A673 (cell line): ENCODE measurements around the gene RHEX. TPM values are rescaled to one million over a fixed set of nuclear protein-coding genes. Genes with fewer than 3 reads are reported as not detected.

ENCODE experiments used
- BruUV-seq: library from RNA; stranded (reverse); fragments of 400-500 nt; replicated peaks from 2 replicates; lab custom pipeline; 2021; lab: Mats Ljungman, UMichigan
- CTCF ChIA-PET: fragments of 300-600 bp; sonication (Branson Sonifier 250); formaldehyde crosslinking; loops from one replicate; lab custom pipeline; 2022; ENCODE audit warnings: antibody characterized with exemption; lab: Charles Lee
- POLR2A ChIA-PET: fragments of 300-600 bp; sonication (Branson Sonifier 250); formaldehyde crosslinking; loops from one replicate; lab custom pipeline; 2022; ENCODE audit warnings: antibody characterized with exemption; ENCODE audit not compliant: low non-redundant PET; lab: Charles Lee
- DNase-seq: peaks from one replicate; pipeline ENCODE4 v3.0.0-alpha.2; 2015; ENCODE audit warnings: low spot score
- H3K27ac ChIP-seq: fragments of 200-600 bp; sonication (generic); 2 replicates; pipeline ENCODE4 v1.5.1; 2016; ENCODE audit warnings: mixed run types, low read depth, mild to moderate bottlenecking, mixed read lengths, antibody characterized with exemption, low read length; ENCODE audit not compliant: poor library complexity, severe bottlenecking
- H3K27me3 ChIP-seq: fragments of 200-600 bp; sonication (generic); replicated peaks from 2 replicates; pipeline ENCODE4 v1.6.1; 2017; ENCODE audit warnings: mixed run types, low read depth, mild to moderate bottlenecking, mixed read lengths, antibody characterized with exemption, low read length; ENCODE audit not compliant: insufficient read depth, poor library complexity
- H3K36me3 ChIP-seq: fragments of 200-600 bp; sonication (generic); 2 replicates; pipeline ENCODE4 v1.6.1; 2016; ENCODE audit warnings: mixed run types, mild to moderate bottlenecking, mixed read lengths, antibody characterized with exemption, low read length; ENCODE audit not compliant: insufficient read depth, poor library complexity, severe bottlenecking
- H3K4me1 ChIP-seq: fragments of 200-600 bp; sonication (generic); 2 replicates; pipeline ENCODE4 v1.6.1; 2017; ENCODE audit warnings: mixed run types, mild to moderate bottlenecking, mixed read lengths, antibody characterized with exemption, low read length; ENCODE audit not compliant: insufficient read depth, poor library complexity, severe bottlenecking
- H3K4me3 ChIP-seq: fragments of 200-600 bp; sonication (generic); 2 replicates; pipeline ENCODE4 v1.5.1; 2016; ENCODE audit warnings: low read depth, mixed run types, mild to moderate bottlenecking, mixed read lengths, low read length; ENCODE audit not compliant: poor library complexity, severe bottlenecking
- H3K9me3 ChIP-seq: fragments of 200-600 bp; sonication (generic); 2 replicates; pipeline ENCODE4 v1.6.1; 2016; ENCODE audit warnings: mixed run types, low read depth, mild to moderate bottlenecking, mixed read lengths, antibody characterized with exemption, low read length; ENCODE audit not compliant: poor library complexity, severe bottlenecking
- CTCF ChIP-seq: fragments of 300-800, 200-600 bp; sonication (generic); conservative IDR thresholded peaks from 2 replicates; pipeline ENCODE4 v1.5.1; 2017; ENCODE audit warnings: low read depth, mild to moderate bottlenecking, antibody characterized with exemption, low read length, moderate library complexity, mixed read lengths
- EZH2 ChIP-seq: fragments of 200-600 bp; sonication (generic); IDR thresholded peaks from 2 replicates; pipeline ENCODE4 v1.6.1; 2017; ENCODE audit warnings: borderline replicate concordance, low read depth, mild to moderate bottlenecking, mixed read lengths, antibody characterized with exemption, low read length; ENCODE audit not compliant: poor library complexity, severe bottlenecking
- intact Hi-C: fragments of 100-400 bp; cut with micrococcal nuclease; formaldehyde crosslinking; loops from one replicate; pipeline ENCODE4 v1.10.0; 2022; ENCODE audit not compliant: unreplicated experiment
- total RNA-seq: library from RNA; stranded (reverse); gene quantifications from 2 replicates; pipeline ENCODE4 v1.2.3, GENCODE V29; 2021

RHEX gene
- total RNA-seq, 1 experiment from 2014 or later = not detected

DNA sequence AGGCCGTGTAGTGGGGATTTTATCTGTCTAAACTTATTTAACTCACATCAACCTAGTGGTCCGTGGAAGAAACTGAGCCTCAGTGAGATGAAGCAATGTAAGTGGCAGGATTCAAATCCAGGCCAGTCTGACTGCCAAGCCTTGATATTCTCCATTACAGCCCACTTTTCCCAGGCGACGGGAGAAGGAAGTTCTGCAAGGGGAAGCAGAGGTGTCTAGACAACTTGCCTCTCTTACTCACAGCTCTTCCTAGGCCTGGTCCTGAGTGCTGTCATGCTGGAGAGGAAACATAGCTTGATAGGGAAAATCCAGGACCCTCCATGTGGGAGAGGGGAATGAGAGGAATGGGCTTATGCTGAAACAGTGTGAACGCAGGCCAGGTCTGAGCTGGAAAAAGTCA lies 38.4 kb upstream of the RHEX start:
- DNase-seq = no peak
- no TSS peak for BruUV-seq
- Histone ChIP-seq H3K4me3 (no peak overlapping the region), H3K36me3 (no peaks in the 10 kb centered on the region), H3K9me3 (no peaks in the 10 kb centered on the region), H3K27ac (no peak overlapping the region), H3K27me3 (no peaks in the 10 kb centered on the region), H3K4me1 (no peaks in the 10 kb centered on the region)
- ChIA-PET POLR2A (no interaction called here), CTCF (no interaction called here)
- intact Hi-C loops = no loop called here
- no peak for TF ChIP-seq EZH2
- TF ChIP-seq CTCF = no peak

DNA sequence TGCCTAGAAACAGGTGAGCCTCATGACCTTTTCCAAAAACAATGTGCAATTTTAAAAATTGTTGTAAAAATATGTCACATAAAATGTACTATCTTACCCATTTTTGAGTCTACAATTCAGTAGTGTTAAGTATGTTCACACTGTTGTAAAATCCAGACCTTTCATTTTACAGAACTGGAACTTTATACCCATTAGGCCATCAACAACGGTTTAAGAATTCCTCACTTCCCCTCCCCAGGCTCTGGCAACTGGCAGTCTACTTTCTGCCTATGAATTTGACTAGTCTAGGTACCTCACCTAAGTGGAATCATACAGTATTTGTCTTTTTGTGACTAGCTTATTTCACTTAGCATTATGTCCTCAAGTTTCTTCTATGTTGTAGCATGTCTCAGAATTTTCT lies 37.9 kb upstream of the RHEX start:
- CTCF ChIA-PET = interaction anchor here (1.1 kb wide), 1 partner anchor 37 kb away, joined by 3 read pairs; no protein-coding TSS in a partner anchor
- no peaks in the 10 kb centered on the region for H3K36me3 ChIP-seq
- no peak for DNase-seq
- H3K27me3 ChIP-seq = no peaks in the 10 kb centered on the region
- POLR2A ChIA-PET = no interaction called here
- H3K9me3 ChIP-seq = no peaks in the 10 kb centered on the region
- intact Hi-C loops = no loop called here
- no TSS peak for BruUV-seq
- H3K27ac ChIP-seq = no peak overlapping the region
- no peaks in the 10 kb centered on the region for H3K4me1 ChIP-seq
- no peak for TF ChIP-seq EZH2
- no peak for TF ChIP-seq CTCF
- H3K4me3 ChIP-seq = no peak overlapping the region

DNA sequence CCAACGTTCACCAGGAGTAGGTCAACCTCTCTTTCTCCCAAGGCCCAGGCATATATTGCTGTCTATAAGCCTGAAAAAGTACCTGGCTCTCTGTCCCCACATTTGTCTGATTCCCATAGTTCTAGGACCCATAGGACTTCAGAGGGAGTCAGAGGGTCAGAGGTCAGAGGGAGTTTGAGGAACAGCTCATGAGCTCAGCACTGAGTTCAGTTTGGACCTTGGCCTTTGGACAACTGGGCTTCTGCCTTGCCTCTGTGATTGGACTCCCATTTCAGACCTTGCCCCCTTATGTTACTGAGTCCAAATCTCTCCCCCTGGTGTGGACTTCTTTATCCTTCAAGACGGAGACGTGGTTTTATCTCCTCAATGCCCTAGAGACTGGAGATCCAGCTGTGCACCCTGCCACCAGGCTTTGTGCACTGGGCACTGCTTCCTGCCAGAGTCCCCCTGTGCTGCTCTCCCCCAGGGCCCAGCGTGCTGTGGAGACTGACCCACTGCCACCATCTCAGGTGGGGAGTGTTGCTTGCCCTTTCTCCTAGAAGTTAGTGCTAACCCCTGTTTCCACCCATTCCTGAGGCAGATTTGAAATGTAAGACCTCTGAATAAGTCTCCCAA lies 32.5 kb upstream of the RHEX start:
- ChIA-PET CTCF (no interaction called here), POLR2A (no interaction called here)
- BruUV-seq = no TSS peak
- H3K4me3 ChIP-seq = no peak overlapping the region
- no peaks in the 10 kb centered on the region for H3K27me3 ChIP-seq
- no peak for DNase-seq
- peaks cover 18% of the 10 kb centered on the region for H3K4me1 ChIP-seq
- H3K27ac ChIP-seq = no peak overlapping the region
- no peak for TF ChIP-seq EZH2
- TF ChIP-seq CTCF = no peak
- no peaks in the 10 kb centered on the region for H3K36me3 ChIP-seq
- intact Hi-C loops = no loop called here
- no peaks in the 10 kb centered on the region for H3K9me3 ChIP-seq
